Activated CD4-positive, alpha-beta memory T cell treated with anti-CD3 and anti-CD28 coated beads for 36 hours (primary cell): Measurements from ENCODE around the gene SGIP1. TPM values are rescaled to one million over a fixed set of nuclear protein-coding genes. Genes with fewer than 3 reads are reported as not detected.
"Not testable (repeated sequence)": the region's sequence is repeated elsewhere in the genome, so short reads cannot be mapped to it uniquely, and the experiment has no call there.

Source experiments
- CTCF ChIA-PET: fragments of 350-600 bp; sonication (Branson Sonifier 250); formaldehyde crosslinking; loops from one replicate; lab custom pipeline; 2021; ENCODE audit warnings: antibody characterized with exemption, inconsistent platforms; lab: Charles Lee
- POLR2A ChIA-PET: fragments of 350-600 bp; sonication (Branson Sonifier 250); formaldehyde crosslinking; loops from one replicate; lab custom pipeline; 2021; ENCODE audit warnings: antibody characterized with exemption; lab: Charles Lee
- DNase-seq: peaks from one replicate; pipeline ENCODE4 v3.0.0-alpha.2; 2020
- H3K27ac Mint-ChIP-seq: one replicate; pipeline ENCODE4 v1.8.0; 2021; ENCODE audit warnings: mixed read lengths
- H3K27me3 Mint-ChIP-seq: one replicate; pipeline ENCODE4 v1.8.0; 2021; ENCODE audit warnings: mixed read lengths
- H3K36me3 Mint-ChIP-seq: one replicate; pipeline ENCODE4 v1.8.0; 2021; ENCODE audit warnings: mixed read lengths
- H3K4me1 Mint-ChIP-seq: one replicate; pipeline ENCODE4 v1.8.0; 2021; ENCODE audit warnings: low read depth, mixed read lengths
- H3K4me3 Mint-ChIP-seq: one replicate; pipeline ENCODE4 v1.8.0; 2021; ENCODE audit warnings: mild to moderate bottlenecking, mixed read lengths
- H3K9me3 Mint-ChIP-seq: one replicate; pipeline ENCODE4 v1.8.0; 2021; ENCODE audit warnings: mixed read lengths
- intact Hi-C: fragments of 100-400 bp; cut with micrococcal nuclease; formaldehyde crosslinking; loops from one replicate; pipeline ENCODE4 v1.15.1; 2023
- total RNA-seq, 2 experiments: library from RNA; stranded (reverse); gene quantifications; one replicate each; pipeline ENCODE4 v1.2.3, GENCODE V29; 2021

SGIP1 gene
- total RNA-seq, 2 experiments from 2014 or later = 0.05 TPM; not detected in 1

- intact Hi-C loops = loop anchor here (5.0 to 10.0 kb wide), 5 partner anchors 122 to 772 kb away; no protein-coding TSS in a partner anchor
- CTCF ChIA-PET = no interaction called here
- Mint-ChIP-seq H3K4me3 (no peak overlapping the region), H3K27ac (no peak overlapping the region), H3K4me1 (peaks cover 24% of the 10 kb centered on the region), H3K27me3 (peaks cover 4% of the 10 kb centered on the region), H3K36me3 (no peaks in the 10 kb centered on the region), H3K9me3 (no peaks in the 10 kb centered on the region)
- POLR2A ChIA-PET = no interaction called here
- DNase-seq = no peak
Observed at GRCh38 chr1:66729523-66729922, 195.6 kb downstream of the SGIP1 start.

DNA sequence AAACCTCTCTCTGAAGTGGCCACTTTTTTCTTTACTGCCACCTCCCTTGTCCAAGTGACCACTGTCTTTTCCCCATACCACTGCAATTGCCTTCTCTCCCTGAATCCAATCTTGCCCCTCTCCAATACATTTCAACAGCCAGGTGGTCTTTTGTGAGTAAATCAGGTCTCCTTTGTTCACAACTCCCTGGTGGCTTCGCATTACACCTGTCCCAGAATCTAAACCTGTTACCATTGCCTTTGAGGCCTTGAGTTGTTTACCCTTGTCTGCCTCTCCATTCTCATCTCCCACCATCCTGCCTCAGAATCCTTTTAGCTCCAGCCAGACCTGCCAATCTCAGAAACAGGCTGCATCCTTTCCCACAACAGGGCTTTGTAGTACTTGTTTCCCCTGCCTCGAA is 196.5 kb downstream of the SGIP1 start:
- intact Hi-C loops = no loop called here
- no peaks in the 10 kb centered on the region for H3K36me3 Mint-ChIP-seq
- CTCF ChIA-PET = no interaction called here
- no peak overlapping the region for H3K4me3 Mint-ChIP-seq
- H3K27ac Mint-ChIP-seq = no peak overlapping the region
- no peak for DNase-seq
- H3K27me3 Mint-ChIP-seq = peaks cover 4% of the 10 kb centered on the region
- H3K9me3 Mint-ChIP-seq = no peaks in the 10 kb centered on the region
- POLR2A ChIA-PET = no interaction called here
- peaks cover 24% of the 10 kb centered on the region for H3K4me1 Mint-ChIP-seq

- H3K27me3 Mint-ChIP-seq = peaks cover 4% of the 10 kb centered on the region
- CTCF ChIA-PET = no interaction called here
- no peak for DNase-seq
- peaks cover 24% of the 10 kb centered on the region for H3K4me1 Mint-ChIP-seq
- H3K27ac Mint-ChIP-seq = no peak overlapping the region
- no peaks in the 10 kb centered on the region for H3K9me3 Mint-ChIP-seq
- intact Hi-C loops = no loop called here
- POLR2A ChIA-PET = no interaction called here
- no peak overlapping the region for H3K4me3 Mint-ChIP-seq
- no peaks in the 10 kb centered on the region for H3K36me3 Mint-ChIP-seq
Observed at GRCh38 chr1:66731170-66731865, 197.4 kb downstream of the SGIP1 start.

GRCh38 chr1:66732407-66733166 is 198.6 kb downstream of the SGIP1 start:
- H3K27ac Mint-ChIP-seq = peak overlapping the region; percentile 28
- ChIA-PET CTCF (no interaction called here), POLR2A (interaction anchor here (1.1 kb wide), 1 partner anchor 60 kb away, joined by 3 read pairs; no protein-coding TSS in a partner anchor)
- peaks cover 24% of the 10 kb centered on the region for H3K4me1 Mint-ChIP-seq
- H3K4me3 Mint-ChIP-seq = no peak overlapping the region
- no peaks in the 10 kb centered on the region for H3K9me3 Mint-ChIP-seq
- H3K36me3 Mint-ChIP-seq = no peaks in the 10 kb centered on the region
- peaks cover 2% of the 10 kb centered on the region for H3K27me3 Mint-ChIP-seq
- intact Hi-C loops = no loop called here
- no peak for DNase-seq

DNA sequence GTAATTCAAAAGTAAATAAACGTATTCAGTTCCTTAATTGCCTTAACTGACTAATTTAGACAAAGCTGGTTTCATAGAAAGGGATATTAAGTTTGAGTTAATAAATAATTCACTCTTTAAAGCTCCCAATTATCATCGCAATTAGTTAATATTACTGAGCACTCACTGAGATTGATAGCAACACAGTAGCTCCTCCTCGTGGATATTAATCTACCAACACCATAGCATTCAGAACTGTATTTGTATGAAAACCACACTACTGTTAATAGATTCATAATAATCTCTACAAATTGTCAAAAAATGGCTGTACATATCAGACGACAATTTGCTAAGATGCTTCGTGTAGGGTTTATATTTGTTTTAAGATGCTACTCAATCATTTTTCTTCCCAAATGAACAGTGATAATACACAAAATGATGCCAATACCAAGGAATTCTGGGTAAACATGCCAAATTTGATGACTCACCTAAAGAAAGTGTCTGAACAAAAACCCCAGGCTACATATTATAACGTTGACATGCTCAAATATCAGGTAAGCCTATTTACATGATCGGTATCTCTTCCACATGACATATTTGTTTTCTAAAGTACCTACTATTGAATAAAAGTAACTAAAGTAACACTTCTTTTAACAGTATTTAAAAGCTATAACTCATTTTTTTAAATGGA is 199.5 kb downstream of the SGIP1 start:
- ChIA-PET CTCF (interaction anchor here (1.0 kb wide), 1 partner anchor 8 kb away, joined by 3 read pairs; no protein-coding TSS in a partner anchor), POLR2A (interaction anchor here (1.1 kb wide), 1 partner anchor 59 kb away, joined by 3 read pairs; no protein-coding TSS in a partner anchor)
- no peak overlapping the region for H3K27ac Mint-ChIP-seq
- H3K4me1 Mint-ChIP-seq = peaks cover 24% of the 10 kb centered on the region
- no peaks in the 10 kb centered on the region for H3K9me3 Mint-ChIP-seq
- H3K27me3 Mint-ChIP-seq = peaks cover 2% of the 10 kb centered on the region
- no peak overlapping the region for H3K4me3 Mint-ChIP-seq
- intact Hi-C loops = no loop called here
- no peaks in the 10 kb centered on the region for H3K36me3 Mint-ChIP-seq
- no peak for DNase-seq

DNA sequence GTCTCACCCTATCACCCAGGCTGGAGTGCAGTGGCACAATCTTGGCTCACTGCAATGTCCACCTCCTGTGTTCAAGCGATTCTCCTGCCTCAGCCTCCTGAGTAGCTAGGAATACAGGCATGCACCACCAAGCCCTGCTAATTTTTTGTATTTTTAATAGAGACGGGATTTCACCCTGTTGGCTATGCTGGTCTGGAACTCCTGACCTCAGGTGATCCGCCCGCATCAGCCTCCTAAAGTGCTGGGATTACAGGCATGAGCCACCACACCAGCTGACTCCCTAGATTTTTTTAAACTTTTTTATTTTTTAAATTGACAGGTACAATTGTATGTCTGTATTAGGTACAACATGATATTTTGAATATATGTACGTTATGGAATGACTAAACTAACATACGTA is 200.6 kb downstream of the SGIP1 start:
- CTCF ChIA-PET = interaction anchor here (1.0 kb wide), 1 partner anchor 9 kb away, joined by 3 read pairs; no protein-coding TSS in a partner anchor
- POLR2A ChIA-PET, DNase-seq, intact Hi-C loops, H3K27me3 Mint-ChIP-seq, H3K4me3 Mint-ChIP-seq, H3K9me3 Mint-ChIP-seq, H3K36me3 Mint-ChIP-seq, H3K27ac Mint-ChIP-seq: not testable (repeated sequence)
- peaks cover 18% of the 10 kb centered on the region for H3K4me1 Mint-ChIP-seq

- DNase-seq = no peak
- peaks cover 9% of the 10 kb centered on the region for H3K4me1 Mint-ChIP-seq
- no peaks in the 10 kb centered on the region for H3K27me3 Mint-ChIP-seq
- no peaks in the 10 kb centered on the region for H3K9me3 Mint-ChIP-seq
- intact Hi-C loops = no loop called here
- CTCF ChIA-PET = interaction anchor here (1.0 to 1.5 kb wide), 2 partner anchors 10 to 11 kb away, joined by 3 to 4 read pairs; no protein-coding TSS in a partner anchor
- no peaks in the 10 kb centered on the region for H3K36me3 Mint-ChIP-seq
- H3K27ac Mint-ChIP-seq = no peak overlapping the region
- no peak overlapping the region for H3K4me3 Mint-ChIP-seq
- POLR2A ChIA-PET = no interaction called here
Observed at GRCh38 chr1:66737836-66738235, 203.9 kb downstream of the SGIP1 start.

- peaks cover 3% of the 10 kb centered on the region for H3K27me3 Mint-ChIP-seq
- no peak overlapping the region for H3K27ac Mint-ChIP-seq
- H3K36me3 Mint-ChIP-seq = no peaks in the 10 kb centered on the region
- ChIA-PET CTCF (interaction anchor here (1.0 to 1.3 kb wide), 3 partner anchors 14 to 25 kb away, joined by 3 read pairs; no protein-coding TSS in a partner anchor), POLR2A (no interaction called here)
- no peaks in the 10 kb centered on the region for H3K9me3 Mint-ChIP-seq
- no peak for DNase-seq
- H3K4me3 Mint-ChIP-seq = no peak overlapping the region
- intact Hi-C loops = no loop called here
- peaks cover 5% of the 10 kb centered on the region for H3K4me1 Mint-ChIP-seq
Observed at GRCh38 chr1:66739401-66740157, 205.6 kb downstream of the SGIP1 start.

DNA sequence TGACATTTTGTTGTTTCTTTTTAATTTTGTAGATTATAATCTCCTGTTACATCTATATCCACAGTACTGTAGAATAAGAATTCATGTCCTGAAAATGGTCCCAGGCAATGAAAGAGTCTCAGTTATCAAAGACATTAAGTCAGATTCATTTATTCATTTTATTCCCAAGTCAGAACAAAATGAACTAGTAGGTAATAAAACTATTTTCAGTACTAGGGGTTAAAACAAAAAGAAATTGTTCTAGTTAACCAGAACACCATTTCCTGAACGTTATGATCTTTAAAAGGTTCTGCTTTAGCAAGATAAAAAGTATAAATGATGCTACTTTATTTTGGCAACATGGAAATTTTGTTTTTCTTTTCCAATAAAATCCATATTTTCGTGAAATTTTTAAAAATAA is 211.5 kb downstream of the SGIP1 start:
- CTCF ChIA-PET = no interaction called here
- intact Hi-C loops = no loop called here
- no peaks in the 10 kb centered on the region for H3K4me1 Mint-ChIP-seq
- H3K36me3 Mint-ChIP-seq = no peaks in the 10 kb centered on the region
- no peak overlapping the region for H3K27ac Mint-ChIP-seq
- POLR2A ChIA-PET = no interaction called here
- no peaks in the 10 kb centered on the region for H3K9me3 Mint-ChIP-seq
- DNase-seq = no peak
- H3K4me3 Mint-ChIP-seq = no peak overlapping the region
- H3K27me3 Mint-ChIP-seq = peaks cover 18% of the 10 kb centered on the region

DNA sequence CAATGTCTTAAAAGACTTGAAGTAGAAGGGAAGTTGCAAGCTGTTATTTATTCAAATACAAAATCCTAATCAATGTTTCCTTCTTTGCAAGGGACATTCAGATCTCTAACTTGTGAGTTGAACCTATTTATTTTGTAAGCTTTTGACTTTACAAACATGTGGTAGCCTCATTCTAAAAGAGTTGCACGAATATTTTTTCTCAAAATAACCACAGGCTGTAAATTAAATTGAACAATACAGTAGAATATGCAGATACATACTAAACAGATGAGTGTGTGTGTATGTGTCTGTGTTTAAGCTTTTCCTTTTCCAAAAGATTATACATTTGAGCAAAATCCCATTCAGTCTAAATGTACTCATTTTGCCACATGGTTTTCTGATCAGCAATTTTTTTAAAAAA is 213.5 kb downstream of the SGIP1 start:
- Mint-ChIP-seq H3K9me3 (no peaks in the 10 kb centered on the region), H3K27ac (no peak overlapping the region), H3K27me3 (peaks cover 30% of the 10 kb centered on the region), H3K36me3 (no peaks in the 10 kb centered on the region), H3K4me1 (peaks cover 5% of the 10 kb centered on the region), H3K4me3 (no peak overlapping the region)
- intact Hi-C loops = no loop called here
- DNase-seq = no peak
- CTCF ChIA-PET = interaction anchor here (0.6 kb wide), 1 partner anchor 888 kb away, joined by 4 read pairs; no protein-coding TSS in a partner anchor
- POLR2A ChIA-PET = no interaction called here

DNA sequence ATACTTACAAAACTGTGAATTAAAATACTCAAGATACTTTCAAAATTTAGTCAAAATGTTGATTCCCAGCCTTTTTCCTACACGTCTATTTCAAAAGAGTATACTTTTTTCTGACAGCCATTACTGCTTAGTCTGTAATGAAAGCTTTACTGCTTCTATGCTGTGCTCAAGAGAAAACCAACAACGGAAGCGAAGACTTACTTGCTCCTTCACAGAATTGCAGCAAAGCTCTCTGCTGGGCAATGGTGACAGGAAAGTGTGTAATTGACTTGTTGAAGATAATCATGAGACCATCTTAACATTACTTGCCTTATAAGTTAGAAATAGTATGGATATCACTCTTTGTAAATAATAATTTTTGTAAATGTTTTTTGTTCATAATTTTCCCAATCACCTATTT is 216.6 kb downstream of the SGIP1 start:
- Mint-ChIP-seq H3K9me3 (no peaks in the 10 kb centered on the region), H3K36me3 (no peaks in the 10 kb centered on the region), H3K4me1 (peaks cover 9% of the 10 kb centered on the region), H3K27me3 (peaks cover 39% of the 10 kb centered on the region), H3K4me3 (no peak overlapping the region), H3K27ac (no peak overlapping the region)
- CTCF ChIA-PET = interaction anchor here (1.3 kb wide), 1 partner anchor 15 kb away, joined by 3 read pairs; no protein-coding TSS in a partner anchor
- intact Hi-C loops = no loop called here
- POLR2A ChIA-PET = no interaction called here
- DNase-seq = no peak
